ENCODE measurements around the gene GGN. TPM values are rescaled to one million over a fixed set of nuclear protein-coding genes. Genes with fewer than 3 reads are reported as not detected.

Gene GGN
- total RNA-seq, 1 experiment from 2014 or later: 1.5 TPM

DNA sequence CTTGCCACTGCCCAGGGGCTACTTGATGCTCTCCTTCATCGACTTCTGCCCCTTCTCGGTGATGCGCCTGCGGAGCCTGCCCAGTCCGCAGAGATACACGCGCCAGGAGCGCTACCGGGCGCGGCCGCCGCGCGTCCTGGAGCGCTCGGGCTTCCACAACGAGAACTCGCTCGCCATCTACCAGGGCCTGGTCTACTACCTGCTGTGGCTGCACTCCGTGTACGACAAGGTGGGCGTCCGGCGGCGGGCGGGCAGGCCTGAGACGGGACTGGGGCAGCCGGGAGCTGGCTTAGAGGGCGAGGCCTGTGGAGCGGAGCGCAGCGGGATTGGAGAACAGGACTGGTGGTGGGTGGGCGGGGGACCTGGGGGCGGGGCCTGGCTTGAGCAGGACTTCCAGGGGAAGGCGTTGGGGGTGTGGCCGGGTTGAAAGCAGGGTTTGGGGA is 26.2 kb downstream of the GGN start:
- peaks cover 6% of the 10 kb centered on the region for H3K23me2 ChIP-seq (ENCODE audit: insufficient read length, low read depth, low read length, poor library complexity, severe bottlenecking)

More for the DNA sequence above, 26.2 kb downstream of the GGN start:
- Histone ChIP-seq H4K5ac (ENCODE audit: insufficient read length, low read depth, low read length) (no peak overlapping the region), H2BK20ac (ENCODE audit: low read depth, low read length, poor library complexity, severe bottlenecking) (no peak overlapping the region), H4K91ac (ENCODE audit: insufficient read length, low read depth, low read length) (no peak overlapping the region), H2AFZ (ENCODE audit: low read length) (no peak overlapping the region), H2AK5ac (ENCODE audit: insufficient read length, low read length) (no peak overlapping the region), H3K4ac (ENCODE audit: low read depth, low read length) (no peak overlapping the region), H3K9ac (ENCODE audit: extremely low read depth, insufficient read length, low read length) (no peak overlapping the region), H3K18ac (ENCODE audit: insufficient read length, low read depth, low read length) (no peak overlapping the region), H3K56ac (ENCODE audit: insufficient read length, low read depth, low read length) (no peak overlapping the region), H4K8ac (replicated peaks; ENCODE audit: insufficient read length, low read depth, low read length) (no peak overlapping the region), H3K9me3 (ENCODE audit: control insufficient read depth, low read depth, low read length) (no peaks in the 10 kb centered on the region), H3T11ph (ENCODE audit: low read length) (no peak overlapping the region), H3K79me2 (ENCODE audit: insufficient read depth, low read length) (no peaks in the 10 kb centered on the region), H3K14ac (ENCODE audit: insufficient read depth, low read length) (peak overlapping the region; percentile 13; the same call in 1 of the 2 replicates), H3K27ac (ENCODE audit: insufficient read length, low read depth, low read length) (no peak overlapping the region), H3K79me1 (ENCODE audit: insufficient read depth, low read depth, low read length, poor library complexity, severe bottlenecking) (no peaks in the 10 kb centered on the region), H3K4me1 (ENCODE audit: insufficient read depth, low read length) (no peaks in the 10 kb centered on the region), H3K23ac (ENCODE audit: insufficient read length, low read depth, low read length) (no peak overlapping the region), H3K4me2 (ENCODE audit: insufficient read depth, insufficient read length, low read length) (peak overlapping the region; percentile 69), H2BK5ac (ENCODE audit: insufficient read length, low read length) (no peak overlapping the region), H2BK15ac (ENCODE audit: low read depth, low read length) (no peak overlapping the region), H3K27me3 (ENCODE audit: insufficient read depth, low read length) (peaks cover 14% of the 10 kb centered on the region; the same call in 1 of the 2 replicates), H2BK120ac (ENCODE audit: low read depth, low read length, poor library complexity, severe bottlenecking) (no peak overlapping the region), H4K20me1 (ENCODE audit: control insufficient read depth, insufficient read depth, insufficient read length) (no peaks in the 10 kb centered on the region), H2BK12ac (ENCODE audit: insufficient read length, low read depth, low read length) (no peak overlapping the region)
- H3K9me3 Mint-ChIP-seq: peaks cover 4 to 8% of the 10 kb centered on the region in 2 experiments; a peak in 2 of 5 replicates
- TF ChIP-seq, protein P1, sequence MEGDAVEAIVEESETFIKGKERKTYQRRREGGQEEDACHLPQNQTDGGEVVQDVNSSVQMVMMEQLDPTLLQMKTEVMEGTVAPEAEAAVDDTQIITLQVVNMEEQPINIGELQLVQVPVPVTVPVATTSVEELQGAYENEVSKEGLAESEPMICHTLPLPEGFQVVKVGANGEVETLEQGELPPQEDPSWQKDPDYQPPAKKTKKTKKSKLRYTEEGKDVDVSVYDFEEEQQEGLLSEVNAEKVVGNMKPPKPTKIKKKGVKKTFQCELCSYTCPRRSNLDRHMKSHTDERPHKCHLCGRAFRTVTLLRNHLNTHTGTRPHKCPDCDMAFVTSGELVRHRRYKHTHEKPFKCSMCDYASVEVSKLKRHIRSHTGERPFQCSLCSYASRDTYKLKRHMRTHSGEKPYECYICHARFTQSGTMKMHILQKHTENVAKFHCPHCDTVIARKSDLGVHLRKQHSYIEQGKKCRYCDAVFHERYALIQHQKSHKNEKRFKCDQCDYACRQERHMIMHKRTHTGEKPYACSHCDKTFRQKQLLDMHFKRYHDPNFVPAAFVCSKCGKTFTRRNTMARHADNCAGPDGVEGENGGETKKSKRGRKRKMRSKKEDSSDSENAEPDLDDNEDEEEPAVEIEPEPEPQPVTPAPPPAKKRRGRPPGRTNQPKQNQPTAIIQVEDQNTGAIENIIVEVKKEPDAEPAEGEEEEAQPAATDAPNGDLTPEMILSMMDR (conservative IDR thresholded peaks at IDR 0.05): peak; percentile 31; the same call in 2 of the 3 replicates
- peaks cover 0 to 4% (median 0%) of the 10 kb centered on the region in 3 experiments; a peak in 3 of 7 replicates for H3K36me3 Mint-ChIP-seq (ENCODE audit: insufficient read depth in 1 of 3, low read depth in 3 of 3)
- peak overlapping the region; percentile 83 to 92 for H3K4me3 Mint-ChIP-seq
- H3K4me1 Mint-ChIP-seq: peaks cover 10 to 16% of the 10 kb centered on the region in 2 experiments
- WGBS (ENCODE audit: extremely low coverage, insufficient read length, low lambda C conversion rate): no CpG with 5 or more reads among the region's 37 CpGs
- DNase-seq: peak; percentile 98
- peaks cover 67% of the 10 kb centered on the region for H3K27me3 Mint-ChIP-seq (ENCODE audit: low read depth)
- peak overlapping the region in 1 of 3 experiments; percentile 85; a peak in 3 of 7 replicates for H3K27ac Mint-ChIP-seq

All from H9 (cell line).